A673 (cell line): ENCODE measurements around the gene SCNN1G. TPM values are rescaled to one million over a fixed set of nuclear protein-coding genes. Genes with fewer than 3 reads are reported as not detected.
A peak's percentile ranks its signal among the peaks of the same experiment; 100 is the strongest.

Experiments
- BruUV-seq: library from RNA; stranded (reverse); fragments of 400-500 nt; replicated peaks from 2 replicates; lab custom pipeline; 2021; lab: Mats Ljungman, UMichigan
- CTCF ChIA-PET: fragments of 300-600 bp; sonication (Branson Sonifier 250); formaldehyde crosslinking; loops from one replicate; lab custom pipeline; 2022; ENCODE audit warnings: antibody characterized with exemption; lab: Charles Lee
- POLR2A ChIA-PET: fragments of 300-600 bp; sonication (Branson Sonifier 250); formaldehyde crosslinking; loops from one replicate; lab custom pipeline; 2022; ENCODE audit warnings: antibody characterized with exemption; ENCODE audit not compliant: low non-redundant PET; lab: Charles Lee
- DNase-seq: peaks from one replicate; pipeline ENCODE4 v3.0.0-alpha.2; 2015; ENCODE audit warnings: low spot score
- H3K27ac ChIP-seq: fragments of 200-600 bp; sonication (generic); 2 replicates; pipeline ENCODE4 v1.5.1; 2016; ENCODE audit warnings: mixed run types, low read depth, mild to moderate bottlenecking, mixed read lengths, antibody characterized with exemption, low read length; ENCODE audit not compliant: poor library complexity, severe bottlenecking
- H3K27me3 ChIP-seq: fragments of 200-600 bp; sonication (generic); replicated peaks from 2 replicates; pipeline ENCODE4 v1.6.1; 2017; ENCODE audit warnings: mixed run types, low read depth, mild to moderate bottlenecking, mixed read lengths, antibody characterized with exemption, low read length; ENCODE audit not compliant: insufficient read depth, poor library complexity
- H3K36me3 ChIP-seq: fragments of 200-600 bp; sonication (generic); 2 replicates; pipeline ENCODE4 v1.6.1; 2016; ENCODE audit warnings: mixed run types, mild to moderate bottlenecking, mixed read lengths, antibody characterized with exemption, low read length; ENCODE audit not compliant: insufficient read depth, poor library complexity, severe bottlenecking
- H3K4me1 ChIP-seq: fragments of 200-600 bp; sonication (generic); 2 replicates; pipeline ENCODE4 v1.6.1; 2017; ENCODE audit warnings: mixed run types, mild to moderate bottlenecking, mixed read lengths, antibody characterized with exemption, low read length; ENCODE audit not compliant: insufficient read depth, poor library complexity, severe bottlenecking
- H3K4me3 ChIP-seq: fragments of 200-600 bp; sonication (generic); 2 replicates; pipeline ENCODE4 v1.5.1; 2016; ENCODE audit warnings: low read depth, mixed run types, mild to moderate bottlenecking, mixed read lengths, low read length; ENCODE audit not compliant: poor library complexity, severe bottlenecking
- H3K9me3 ChIP-seq: fragments of 200-600 bp; sonication (generic); 2 replicates; pipeline ENCODE4 v1.6.1; 2016; ENCODE audit warnings: mixed run types, low read depth, mild to moderate bottlenecking, mixed read lengths, antibody characterized with exemption, low read length; ENCODE audit not compliant: poor library complexity, severe bottlenecking
- EZH2 ChIP-seq: fragments of 200-600 bp; sonication (generic); IDR thresholded peaks from 2 replicates; pipeline ENCODE4 v1.6.1; 2017; ENCODE audit warnings: borderline replicate concordance, low read depth, mild to moderate bottlenecking, mixed read lengths, antibody characterized with exemption, low read length; ENCODE audit not compliant: poor library complexity, severe bottlenecking
- intact Hi-C: fragments of 100-400 bp; cut with micrococcal nuclease; formaldehyde crosslinking; loops from one replicate; pipeline ENCODE4 v1.10.0; 2022; ENCODE audit not compliant: unreplicated experiment
- total RNA-seq: library from RNA; stranded (reverse); gene quantifications from 2 replicates; pipeline ENCODE4 v1.2.3, GENCODE V29; 2021
- TF ChIP-seq, protein P1 (sequence below): fragments of 300-800, 200-600 bp; sonication (generic); conservative IDR thresholded peaks from 2 replicates; pipeline ENCODE4 v1.5.1; 2017; ENCODE audit warnings: low read depth, mild to moderate bottlenecking, antibody characterized with exemption, low read length, moderate library complexity, mixed read lengths

Gene SCNN1G
- total RNA-seq, 1 experiment from 2014 or later, result 22.3 TPM

GRCh38 chr16:23141033-23141432 is 41.5 kb upstream of the SCNN1G start:
- no TSS peak for BruUV-seq
- Histone ChIP-seq H3K27me3 (no peaks in the 10 kb centered on the region), H3K4me1 (peaks cover 37% of the 10 kb centered on the region), H3K9me3 (peaks cover 10% of the 10 kb centered on the region), H3K36me3 (no peaks in the 10 kb centered on the region), H3K27ac (no peak overlapping the region), H3K4me3 (no peak overlapping the region)
- intact Hi-C loops, result no loop called here
- ChIA-PET POLR2A (no interaction called here), CTCF (no interaction called here)
- TF ChIP-seq, protein P1, sequence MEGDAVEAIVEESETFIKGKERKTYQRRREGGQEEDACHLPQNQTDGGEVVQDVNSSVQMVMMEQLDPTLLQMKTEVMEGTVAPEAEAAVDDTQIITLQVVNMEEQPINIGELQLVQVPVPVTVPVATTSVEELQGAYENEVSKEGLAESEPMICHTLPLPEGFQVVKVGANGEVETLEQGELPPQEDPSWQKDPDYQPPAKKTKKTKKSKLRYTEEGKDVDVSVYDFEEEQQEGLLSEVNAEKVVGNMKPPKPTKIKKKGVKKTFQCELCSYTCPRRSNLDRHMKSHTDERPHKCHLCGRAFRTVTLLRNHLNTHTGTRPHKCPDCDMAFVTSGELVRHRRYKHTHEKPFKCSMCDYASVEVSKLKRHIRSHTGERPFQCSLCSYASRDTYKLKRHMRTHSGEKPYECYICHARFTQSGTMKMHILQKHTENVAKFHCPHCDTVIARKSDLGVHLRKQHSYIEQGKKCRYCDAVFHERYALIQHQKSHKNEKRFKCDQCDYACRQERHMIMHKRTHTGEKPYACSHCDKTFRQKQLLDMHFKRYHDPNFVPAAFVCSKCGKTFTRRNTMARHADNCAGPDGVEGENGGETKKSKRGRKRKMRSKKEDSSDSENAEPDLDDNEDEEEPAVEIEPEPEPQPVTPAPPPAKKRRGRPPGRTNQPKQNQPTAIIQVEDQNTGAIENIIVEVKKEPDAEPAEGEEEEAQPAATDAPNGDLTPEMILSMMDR, result no peak
- TF ChIP-seq EZH2, result no peak
- no peak for DNase-seq

- Histone ChIP-seq H3K9me3 (peaks cover 8% of the 10 kb centered on the region), H3K27me3 (no peaks in the 10 kb centered on the region), H3K4me1 (peaks cover 42% of the 10 kb centered on the region), H3K36me3 (no peaks in the 10 kb centered on the region), H3K4me3 (no peak overlapping the region), H3K27ac (no peak overlapping the region)
- no peak for DNase-seq
- CTCF ChIA-PET, result no interaction called here
- intact Hi-C loops, result no loop called here
- POLR2A ChIA-PET, result no interaction called here
- no peak for TF ChIP-seq EZH2
- TF ChIP-seq, protein P1, result no peak
- no TSS peak for BruUV-seq
These were observed 41.0 kb upstream of the SCNN1G start for GRCh38 chr16:23141500-23141899.

GRCh38 chr16:23141959-23142740 is 40.4 kb upstream of the SCNN1G start:
- H3K4me1 ChIP-seq, result peaks cover 48% of the 10 kb centered on the region
- no peaks in the 10 kb centered on the region for H3K36me3 ChIP-seq
- ChIA-PET POLR2A (no interaction called here), CTCF (no interaction called here)
- intact Hi-C loops, result no loop called here
- H3K9me3 ChIP-seq, result peaks cover 2% of the 10 kb centered on the region
- DNase-seq, result no peak
- H3K4me3 ChIP-seq, result no peak overlapping the region
- BruUV-seq, result no TSS peak
- TF ChIP-seq, protein P1, result no peak
- no peak for TF ChIP-seq EZH2
- peak overlapping the region; percentile 22 for H3K27ac ChIP-seq
- no peaks in the 10 kb centered on the region for H3K27me3 ChIP-seq
